NOMO-1 treated with DMSO at 0.1 percent for 48 hours (cell line): ENCODE measurements around the gene STPG2.

Experiments
- DNase-seq: peaks from one replicate; lab custom pipeline; 2025; ENCODE audit not compliant: unreplicated experiment; lab: John Stamatoyannopoulos, UW

The STPG2 gene

DNA sequence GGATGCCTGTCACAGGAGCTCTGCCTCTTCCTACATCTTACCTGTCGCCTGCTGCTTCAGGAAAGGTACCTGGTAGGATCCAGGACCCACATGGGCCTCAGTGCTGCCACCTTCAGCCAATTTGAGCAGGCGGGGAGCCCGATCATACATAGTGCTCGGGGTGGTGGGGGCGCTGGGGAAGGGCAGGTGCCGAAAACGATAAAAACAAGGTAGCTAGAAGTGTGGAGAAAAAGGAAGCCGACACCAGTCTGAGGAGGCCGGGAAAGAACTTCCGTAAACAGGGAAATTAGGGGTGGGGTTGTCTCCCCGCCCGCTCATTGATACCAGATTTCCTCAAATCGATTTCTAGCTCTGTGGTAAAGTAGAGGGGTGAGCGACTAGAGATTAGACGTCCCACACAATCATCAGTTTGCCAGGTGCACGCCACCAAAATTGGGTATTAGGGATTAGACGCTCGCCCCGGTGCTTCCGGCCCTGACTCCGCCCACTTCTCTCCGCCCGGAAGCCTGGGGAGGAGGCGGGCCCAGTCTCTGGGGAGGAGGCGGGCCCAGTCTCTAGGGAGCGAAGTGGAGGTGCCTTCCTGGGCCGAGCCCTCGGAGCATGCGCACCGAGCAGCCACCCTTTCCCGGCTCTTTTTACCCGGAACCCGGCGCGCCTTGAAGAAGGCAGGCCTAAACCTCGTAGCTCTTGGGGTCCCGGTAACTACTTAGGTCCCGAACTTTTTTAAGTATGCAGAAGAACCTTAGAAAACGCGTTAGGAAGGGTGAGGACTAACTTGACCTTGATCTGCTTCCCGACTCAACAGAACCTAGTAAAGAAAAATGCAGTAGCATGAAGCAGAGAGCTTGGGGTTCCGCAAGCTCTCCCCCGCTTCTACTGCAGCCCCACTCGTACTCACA, at the start of gene STPG2:
STPG2 (minus strand) TSS at position 476 of the 899 bp plus-strand sequence.
- peak; percentile 95 for DNase-seq

DNA sequence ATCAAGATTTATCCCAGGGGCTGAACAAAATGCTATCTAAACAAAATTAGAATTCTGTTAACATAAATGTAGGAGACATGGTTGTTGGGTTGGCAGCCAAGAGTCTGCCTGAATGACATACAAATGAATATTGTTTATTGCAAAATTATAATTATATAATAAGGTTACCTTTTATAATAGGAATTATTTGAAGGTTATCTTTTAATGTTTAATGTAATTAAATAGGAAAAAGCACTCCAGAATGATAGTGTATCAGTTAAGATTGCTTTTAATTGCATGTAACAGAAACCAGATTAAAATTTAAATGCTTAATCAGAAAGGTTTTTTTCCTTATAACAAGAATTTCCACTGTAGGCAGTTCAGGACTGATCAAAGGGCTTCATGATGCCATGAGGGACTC, 42.0 kb upstream of the STPG2 start:
- DNase-seq, result no peak

DNA sequence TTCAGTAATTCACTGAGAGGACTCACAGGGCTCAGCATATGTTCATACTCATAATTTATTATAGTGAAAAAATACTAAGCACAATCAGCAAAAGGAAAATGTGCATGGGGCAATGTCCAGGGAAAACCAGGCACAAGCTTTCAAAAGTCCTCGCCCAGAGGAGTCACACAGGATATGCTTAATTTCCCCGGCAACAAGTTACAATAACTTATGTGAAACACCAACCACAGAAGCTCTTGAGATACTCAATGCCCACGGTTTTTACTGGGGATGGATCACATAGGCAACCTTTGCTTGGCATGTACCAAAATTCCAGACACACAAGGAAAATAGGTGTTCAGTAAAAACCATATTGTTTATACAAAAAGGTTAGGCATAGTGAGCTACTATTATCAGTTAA, 38.5 kb upstream of the STPG2 start:
- no peak for DNase-seq

DNA sequence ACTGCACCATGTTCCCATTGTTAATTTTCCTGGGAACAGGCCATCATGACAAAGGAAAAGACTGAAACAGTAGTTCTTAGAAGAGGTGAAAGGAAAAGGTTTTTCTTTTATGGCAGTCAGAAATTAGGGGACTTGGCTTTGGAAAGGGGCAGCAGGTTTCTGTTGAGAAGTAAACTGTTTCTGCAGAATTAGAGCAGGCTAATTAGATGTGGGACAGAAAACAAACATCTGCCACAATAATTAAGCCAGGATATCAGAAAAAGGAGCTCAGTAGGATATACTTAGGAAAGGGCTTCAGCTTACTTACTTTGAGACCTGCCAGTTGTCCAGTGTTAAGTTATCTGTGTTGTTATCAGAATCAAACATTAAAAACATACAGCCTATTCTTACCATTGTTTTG, 36.7 kb upstream of the STPG2 start:
- DNase-seq, result no peak

DNA sequence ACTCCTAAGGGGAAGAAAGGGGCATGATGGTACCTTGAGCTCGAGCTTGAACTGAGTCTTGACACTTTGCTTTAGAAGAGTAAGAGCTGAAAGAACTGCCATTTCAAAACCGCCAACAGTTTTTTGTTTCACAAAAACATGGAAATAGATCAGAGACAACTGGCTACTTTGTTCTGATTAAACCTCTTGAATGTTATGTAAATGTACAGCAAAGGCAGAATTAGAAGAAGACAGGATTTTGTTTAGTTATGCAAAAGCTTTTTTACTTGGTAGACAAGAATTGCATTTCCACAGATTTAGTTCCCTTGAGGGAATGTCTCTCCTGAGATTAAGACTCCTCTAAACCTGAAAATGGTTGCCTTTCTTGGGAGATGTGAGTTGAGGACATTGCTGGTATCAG, 33.3 kb upstream of the STPG2 start:
- no peak for DNase-seq

DNA sequence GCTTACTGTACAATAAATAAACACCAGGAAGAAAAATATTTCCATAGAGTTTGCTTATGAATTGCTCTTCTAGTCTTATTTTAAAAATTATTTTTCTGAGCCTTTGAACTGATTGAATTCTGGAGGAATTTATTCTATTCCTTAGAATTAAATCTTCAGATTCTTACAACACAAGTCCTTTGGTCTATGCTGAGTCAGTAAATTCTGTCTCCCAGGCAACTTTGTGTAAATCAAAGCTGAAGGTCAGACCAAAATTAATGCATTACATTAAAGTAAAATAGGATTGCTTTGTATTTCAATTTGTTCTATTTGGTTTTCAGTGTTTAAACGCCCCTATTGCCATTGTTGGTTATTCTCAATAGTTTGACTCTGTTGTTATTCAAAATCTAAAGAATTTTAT, 26.8 kb upstream of the STPG2 start:
- no peak for DNase-seq

DNA sequence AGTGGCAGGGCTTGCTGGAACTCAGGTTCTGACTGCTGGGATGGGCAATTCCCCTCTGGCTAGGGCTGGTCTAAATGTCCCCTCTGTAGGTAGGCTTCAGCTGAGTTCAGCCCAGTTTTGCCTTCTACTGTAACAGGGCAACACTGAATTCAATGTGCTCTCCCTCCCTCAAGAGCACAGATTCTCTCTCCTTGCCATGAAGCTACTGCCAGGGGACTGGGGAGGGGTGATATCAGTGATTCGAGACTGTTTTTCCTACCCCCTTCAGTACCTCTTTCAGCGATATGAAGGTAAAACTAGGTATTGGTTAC, 23.4 kb upstream of the STPG2 start:
- no peak for DNase-seq

DNA sequence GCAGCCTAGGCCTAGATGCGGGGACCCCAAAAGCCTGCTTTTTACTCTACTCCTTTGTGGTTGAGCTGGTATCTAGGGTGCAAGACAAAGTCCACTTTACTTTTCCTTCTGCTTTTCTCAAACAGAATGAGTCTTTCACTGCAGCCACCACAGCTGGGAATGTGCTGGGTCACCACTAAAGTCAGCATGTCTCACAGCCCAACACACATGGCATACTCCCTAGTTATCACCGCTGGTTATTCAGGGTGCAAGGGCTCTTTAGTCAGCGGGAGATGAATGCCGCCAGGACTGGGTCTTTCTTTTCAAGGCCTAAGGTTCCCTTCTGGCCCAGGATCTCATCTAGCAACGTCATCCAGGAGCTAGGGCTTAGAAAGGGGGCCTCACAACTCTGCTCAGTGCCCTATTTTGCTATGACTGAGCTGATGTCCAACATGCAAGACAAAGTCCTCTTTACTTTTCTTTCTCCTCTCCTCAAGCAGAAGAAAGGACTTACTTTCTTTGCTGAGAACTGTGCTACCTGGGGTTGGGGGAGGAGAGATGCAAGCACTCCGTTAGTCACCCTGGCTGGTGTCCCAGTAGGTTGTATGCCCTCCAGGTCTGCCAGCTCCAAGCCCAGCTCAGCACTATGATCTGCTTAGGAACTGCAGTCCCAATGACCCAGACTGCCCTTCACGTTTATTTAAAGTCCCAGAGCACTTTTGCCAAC, 22.9 kb upstream of the STPG2 start:
- no peak for DNase-seq

DNA sequence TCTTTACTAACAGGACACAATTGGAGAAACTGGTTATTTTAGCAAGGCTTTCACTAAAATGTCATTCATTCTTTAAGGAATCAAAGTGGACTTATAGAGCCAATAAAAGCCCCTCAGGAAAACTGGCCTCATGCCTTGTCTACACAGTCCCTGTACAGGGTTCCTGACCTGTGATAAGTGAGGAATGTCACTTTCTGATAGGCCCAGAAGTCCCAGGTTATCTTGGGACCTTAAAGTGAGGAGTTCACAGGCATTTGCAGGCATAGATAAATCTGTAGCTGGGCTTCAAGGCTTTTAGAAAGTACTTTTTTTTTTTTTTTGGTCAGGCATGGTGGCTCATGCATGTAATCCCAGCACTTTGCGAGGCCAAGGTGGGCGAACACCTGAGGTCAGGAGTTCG, 19.4 kb upstream of the STPG2 start:
- DNase-seq, result no peak

DNA sequence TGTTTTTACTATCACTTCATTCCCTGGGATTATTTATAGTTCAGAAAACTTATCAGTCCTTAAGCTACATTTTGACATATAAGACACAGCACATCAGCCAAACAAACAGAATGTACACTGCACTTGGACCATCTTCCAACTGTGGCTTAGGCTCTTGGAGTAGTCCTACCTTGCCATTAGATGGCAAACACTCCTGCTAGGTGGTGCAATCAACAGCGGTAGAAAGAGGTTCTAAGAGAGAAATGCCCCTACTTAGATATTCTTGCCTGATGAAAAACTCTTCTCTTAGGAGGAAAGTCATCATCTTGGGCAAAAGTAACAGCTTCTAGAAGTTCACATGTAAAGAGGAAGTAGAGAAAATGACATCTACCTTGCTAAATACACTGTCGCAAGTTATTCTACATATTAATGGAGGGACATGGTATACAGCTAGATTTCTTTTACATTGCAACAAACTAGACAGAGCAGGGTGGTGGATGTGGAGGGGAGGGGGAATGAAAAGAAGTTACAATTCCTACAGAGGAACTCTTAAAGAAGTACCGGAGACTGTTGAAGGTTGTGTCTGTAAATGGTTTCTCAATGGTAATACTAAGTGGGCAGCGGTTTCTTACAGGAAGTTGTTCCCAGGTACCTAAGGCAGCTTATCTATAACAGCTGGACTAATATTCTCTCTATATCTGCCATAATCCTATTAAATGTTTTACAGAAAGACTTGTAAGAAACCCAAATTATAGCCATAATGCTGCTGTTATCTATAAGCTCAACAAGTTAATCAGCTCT, 8.1 kb upstream of the STPG2 start:
- peak; percentile 66 for DNase-seq

DNA sequence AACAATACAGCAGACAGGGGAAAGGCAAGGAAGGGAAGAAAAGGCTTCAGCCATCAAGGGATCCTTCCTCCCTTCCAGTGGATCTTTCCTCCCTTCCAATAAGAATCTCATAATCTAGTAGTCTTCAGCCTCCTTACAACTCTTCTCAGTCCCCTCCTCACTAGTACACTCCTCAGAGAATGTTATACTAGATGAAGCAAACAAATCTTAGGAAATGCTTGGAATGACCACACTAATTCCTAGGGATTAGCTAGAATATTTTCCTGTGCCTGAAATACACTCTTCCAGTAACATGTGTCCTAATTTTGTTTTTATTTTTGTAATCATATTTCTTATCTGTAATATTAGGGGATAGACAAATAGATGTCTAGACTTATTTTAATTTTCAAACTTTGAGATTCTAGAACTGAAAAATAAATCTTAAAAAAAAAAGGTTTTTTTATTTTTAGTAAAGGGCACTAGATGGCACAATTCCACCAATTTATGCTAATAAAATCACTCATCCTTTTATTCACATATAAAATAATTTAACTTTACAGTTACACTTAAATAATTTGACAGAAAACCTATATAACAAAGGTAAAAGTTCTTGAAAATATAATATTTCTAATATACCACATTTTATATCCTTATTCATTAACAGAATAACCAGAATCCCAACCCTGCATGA, 7.0 kb upstream of the STPG2 start:
- peak; percentile 12 for DNase-seq

DNA sequence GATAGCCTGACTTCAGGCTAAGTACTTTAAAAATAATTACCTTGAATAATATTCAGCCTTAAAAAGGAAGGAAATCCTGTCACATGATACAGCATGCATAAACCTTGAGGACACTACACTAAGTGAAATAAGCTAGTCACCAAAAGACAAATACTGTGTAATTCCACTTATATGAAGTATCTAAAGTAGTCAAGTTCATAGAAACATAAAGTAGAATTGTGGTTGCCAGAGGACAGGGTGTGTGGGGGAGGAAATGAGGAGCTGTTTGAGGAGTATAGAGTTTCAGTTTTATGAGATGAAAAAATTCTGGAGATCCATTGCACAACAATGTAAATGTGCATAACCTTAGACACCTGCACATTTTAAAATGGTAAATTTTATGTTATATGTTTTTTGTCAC, 5.6 kb upstream of the STPG2 start:
- DNase-seq, result no peak

DNA sequence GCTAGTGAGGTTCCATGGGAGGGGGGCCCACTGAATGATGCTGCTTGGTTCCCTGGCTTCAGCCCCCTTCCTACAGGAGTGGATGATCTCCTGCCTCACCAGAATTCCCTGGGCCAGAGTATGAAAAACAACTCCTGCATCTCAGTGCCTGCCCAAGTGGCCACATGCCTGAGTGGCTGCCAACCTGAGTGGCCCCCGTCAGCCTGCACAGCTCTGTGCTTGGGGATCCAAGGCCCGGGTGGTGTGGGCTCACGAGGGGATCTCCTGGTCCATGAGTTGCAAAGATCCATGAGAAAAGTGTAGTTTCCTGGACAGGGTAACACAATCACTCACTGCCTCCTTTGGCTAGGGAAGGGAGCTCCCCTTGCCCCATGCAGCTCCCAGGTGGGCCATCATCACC, 17.1 kb downstream of the STPG2 start:
- DNase-seq, result no peak

DNA sequence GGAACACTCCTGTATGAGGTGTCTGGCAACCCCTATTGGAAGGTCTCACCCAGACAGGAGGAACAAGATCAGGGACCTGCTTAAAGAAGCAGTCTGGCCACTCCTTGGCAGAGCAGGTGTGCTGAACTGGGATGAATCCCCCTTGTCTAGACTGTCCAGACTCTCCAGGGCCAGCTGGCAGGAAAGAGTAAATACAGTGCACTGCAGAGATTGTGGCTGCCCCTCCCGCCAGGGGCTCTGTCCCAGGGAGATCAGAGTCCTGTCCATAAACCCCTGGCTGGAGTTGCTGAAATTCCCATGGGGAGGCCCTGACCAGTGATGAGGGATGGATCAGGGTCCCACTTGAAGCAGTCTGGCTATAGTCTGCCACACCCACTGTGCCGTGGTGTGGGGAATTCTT, 17.7 kb downstream of the STPG2 start:
- DNase-seq, result no peak

DNA sequence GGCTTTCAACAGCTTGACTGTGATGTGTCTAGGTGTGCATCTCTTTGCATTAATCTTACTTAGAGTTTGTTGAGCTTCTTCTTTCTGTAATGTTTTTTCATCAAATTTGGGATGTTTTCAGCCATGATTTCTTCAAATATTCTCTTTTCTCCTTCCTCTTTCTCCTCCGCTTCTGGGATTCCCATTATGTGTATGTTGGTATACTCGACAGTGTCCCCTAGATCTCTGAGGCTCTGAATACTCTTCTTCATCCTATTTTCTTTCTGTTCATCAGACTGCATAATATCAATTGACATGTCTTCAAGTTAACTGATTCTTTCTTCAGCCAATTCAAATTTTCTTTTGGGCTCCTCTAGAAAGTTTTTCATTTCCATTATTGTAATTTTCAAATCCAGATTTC, 25.9 kb downstream of the STPG2 start:
- DNase-seq, result no peak

DNA sequence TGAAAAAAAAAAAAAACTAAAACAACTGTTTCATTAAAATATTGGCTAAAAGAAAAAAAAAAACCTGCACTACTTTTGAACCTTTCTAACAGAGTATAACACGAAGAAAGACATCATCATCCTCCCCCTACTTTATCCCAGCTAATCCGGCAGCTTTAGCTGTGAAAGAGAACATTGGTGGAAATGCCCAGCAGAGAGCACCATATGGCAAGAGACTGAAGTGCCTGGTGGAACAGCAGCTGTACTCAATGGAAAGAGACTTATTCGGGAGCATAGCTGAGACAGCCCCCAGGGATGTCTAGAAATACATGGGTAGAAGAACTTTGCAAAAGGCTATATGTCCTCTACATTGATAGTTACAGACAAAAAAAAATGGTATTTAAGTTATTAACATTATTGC, 30.3 kb downstream of the STPG2 start:
- DNase-seq, result no peak

DNA sequence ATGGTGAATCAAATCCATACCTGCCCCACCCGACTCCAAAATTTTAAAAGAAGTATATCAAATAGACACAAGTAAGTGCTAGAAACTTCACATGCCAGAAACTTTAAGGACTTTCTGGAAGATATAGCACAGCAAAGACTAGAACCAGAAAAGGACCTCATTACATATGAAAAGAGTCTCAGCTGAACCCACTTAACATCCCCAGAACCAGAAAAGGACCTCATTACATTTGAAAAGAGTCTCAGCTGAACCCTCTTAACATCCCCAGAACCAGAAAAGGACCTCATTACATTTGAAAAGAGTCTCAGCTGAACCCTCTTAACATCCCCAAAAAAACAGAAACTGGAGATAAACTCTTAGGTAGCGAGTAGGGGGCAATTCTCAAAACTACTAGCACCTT, 32.3 kb downstream of the STPG2 start:
- no peak for DNase-seq

DNA sequence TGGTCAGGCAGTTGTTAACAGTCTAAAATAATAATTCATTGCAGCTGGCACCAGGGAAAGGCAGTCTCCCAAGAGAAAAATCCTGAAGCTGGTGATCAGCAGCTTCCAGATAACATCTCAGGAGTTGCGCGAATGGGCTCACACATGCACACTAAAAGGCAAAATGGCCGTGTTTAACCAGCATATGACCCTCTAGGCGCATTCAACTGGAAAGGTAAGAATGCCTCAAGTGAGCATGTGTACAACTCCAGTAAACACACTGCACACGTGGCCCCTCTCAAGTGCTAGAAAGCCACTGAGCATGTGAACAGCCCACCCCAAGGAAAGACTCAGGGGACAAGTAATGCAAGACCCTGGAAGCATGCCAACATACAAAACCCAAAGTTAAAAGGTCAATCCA, 33.1 kb downstream of the STPG2 start:
- no peak for DNase-seq

DNA sequence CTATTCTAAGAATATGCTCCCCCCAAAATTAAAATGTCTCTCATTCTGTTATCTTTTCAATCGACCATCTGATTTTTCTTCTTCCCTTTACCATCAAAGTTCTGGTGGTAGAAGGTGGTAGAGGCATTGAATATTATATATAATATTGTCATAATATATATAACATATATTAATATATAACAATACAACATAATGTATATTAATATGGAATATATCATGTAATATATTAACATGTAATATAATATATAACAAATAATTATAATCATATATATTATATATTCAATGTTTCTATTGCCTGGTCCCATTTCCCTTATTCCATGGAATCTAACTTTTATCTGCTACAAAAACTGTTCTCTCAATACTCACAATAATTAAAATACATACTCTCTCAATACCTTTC, 40.6 kb downstream of the STPG2 start:
- DNase-seq, result no peak

DNA sequence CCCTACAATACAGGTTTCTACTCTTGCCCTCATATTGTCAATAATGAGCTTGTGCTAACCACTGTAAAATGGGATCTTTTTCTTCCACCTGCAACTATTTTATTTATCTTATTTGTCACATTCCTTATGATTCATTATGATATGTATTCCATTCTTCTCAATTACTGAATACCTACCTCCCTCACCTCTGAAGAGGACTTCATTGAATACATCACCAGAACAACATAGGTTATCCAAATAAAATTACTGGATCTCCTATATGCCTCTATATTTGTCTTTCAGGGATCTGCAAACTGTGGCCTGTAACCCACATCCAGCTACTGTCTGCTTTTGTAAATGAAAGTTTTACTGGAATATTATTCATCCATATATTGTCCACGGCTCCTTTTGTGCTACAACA, 41.3 kb downstream of the STPG2 start:
- no peak for DNase-seq

DNA sequence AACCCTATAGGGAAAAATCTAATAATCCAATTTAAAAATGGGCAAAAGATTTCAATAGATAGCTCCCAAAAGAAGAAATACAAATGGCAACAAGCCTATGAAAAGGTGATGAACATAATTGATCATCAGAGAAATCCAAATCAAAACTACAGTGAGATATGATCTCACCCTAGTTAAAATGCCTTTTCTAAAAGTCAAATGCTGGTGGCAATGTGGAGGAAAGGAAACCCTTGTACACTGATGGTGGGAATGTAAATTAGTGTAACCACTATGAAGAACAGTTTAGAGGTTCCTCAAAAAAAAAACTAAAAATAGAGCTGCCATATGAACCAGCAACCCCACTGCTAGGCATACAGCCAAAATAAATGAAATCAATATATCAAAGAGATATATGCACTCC, 44.5 kb downstream of the STPG2 start:
- DNase-seq, result peak; percentile 10
